Astrocyte of the spinal cord (primary cell): Measurements from ENCODE around the gene NDOR1.

Experiments used
- DNase-seq: peaks from one replicate; pipeline ENCODE4 v3.0.0; 2011; ENCODE audit warnings: low read depth, low spot score
- H3K4me3 ChIP-seq: 2 replicates; pipeline ENCODE4 v1.5.1; 2011; ENCODE audit warnings: low read depth, mild to moderate bottlenecking, low read length, moderate library complexity
- in situ Hi-C: cut with HindIII; loops from 2 replicates; pipeline ENCODE4 v1.10.0; 2017; ENCODE audit warnings: low sequenced_read_pairs
- TF ChIP-seq, protein P1 (sequence below): IDR thresholded peaks from 2 replicates; pipeline ENCODE4 v1.5.1; 2012; ENCODE audit warnings: low read depth, mild to moderate bottlenecking, low read length, inconsistent platforms

The NDOR1 gene

DNA sequence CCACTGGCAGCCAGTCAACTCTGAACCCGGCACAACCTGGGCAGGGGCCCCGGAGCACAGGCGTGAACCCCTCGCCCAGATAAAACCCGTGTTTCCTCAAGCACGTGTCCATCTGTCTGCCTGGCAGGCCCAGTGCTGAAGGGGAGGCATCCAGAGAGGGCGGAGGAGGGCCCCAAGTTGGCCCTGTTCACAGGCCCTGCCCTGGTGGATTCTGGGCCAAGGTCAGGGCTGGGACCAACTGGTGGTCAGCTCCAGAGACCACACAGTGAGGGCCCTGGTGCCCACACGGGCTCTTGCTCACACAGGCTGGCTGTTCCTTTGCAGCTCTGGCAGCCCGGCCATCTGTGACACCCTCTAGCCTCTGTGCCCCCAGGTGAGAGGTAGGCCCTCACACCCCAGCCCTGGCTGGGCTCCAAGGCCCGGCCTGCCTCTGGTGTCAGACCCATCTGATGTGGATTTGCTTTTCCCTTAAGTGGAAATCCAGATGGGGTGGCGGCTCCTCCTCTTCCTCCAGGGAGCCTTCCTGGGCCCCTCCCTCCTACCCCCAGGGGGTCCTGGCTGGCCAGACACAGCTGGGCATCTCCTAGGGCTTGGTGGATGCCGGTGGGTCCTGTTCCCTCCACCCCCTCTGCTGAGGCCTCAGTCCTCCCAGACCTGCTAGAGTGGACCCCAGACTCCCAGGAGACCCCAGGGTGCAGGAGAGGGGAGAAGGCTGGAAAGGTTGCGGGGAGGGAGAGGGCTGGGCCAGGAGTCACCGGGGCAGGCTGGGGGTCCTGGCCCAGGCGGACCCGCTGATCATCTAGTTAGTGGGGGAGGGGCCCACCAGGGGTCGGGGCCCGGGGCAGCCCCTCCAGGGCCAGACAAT is 45.1 kb downstream of the NDOR1 start:
- DNase-seq = no peak
- in situ Hi-C loops = no loop called here
- TF ChIP-seq, protein P1, sequence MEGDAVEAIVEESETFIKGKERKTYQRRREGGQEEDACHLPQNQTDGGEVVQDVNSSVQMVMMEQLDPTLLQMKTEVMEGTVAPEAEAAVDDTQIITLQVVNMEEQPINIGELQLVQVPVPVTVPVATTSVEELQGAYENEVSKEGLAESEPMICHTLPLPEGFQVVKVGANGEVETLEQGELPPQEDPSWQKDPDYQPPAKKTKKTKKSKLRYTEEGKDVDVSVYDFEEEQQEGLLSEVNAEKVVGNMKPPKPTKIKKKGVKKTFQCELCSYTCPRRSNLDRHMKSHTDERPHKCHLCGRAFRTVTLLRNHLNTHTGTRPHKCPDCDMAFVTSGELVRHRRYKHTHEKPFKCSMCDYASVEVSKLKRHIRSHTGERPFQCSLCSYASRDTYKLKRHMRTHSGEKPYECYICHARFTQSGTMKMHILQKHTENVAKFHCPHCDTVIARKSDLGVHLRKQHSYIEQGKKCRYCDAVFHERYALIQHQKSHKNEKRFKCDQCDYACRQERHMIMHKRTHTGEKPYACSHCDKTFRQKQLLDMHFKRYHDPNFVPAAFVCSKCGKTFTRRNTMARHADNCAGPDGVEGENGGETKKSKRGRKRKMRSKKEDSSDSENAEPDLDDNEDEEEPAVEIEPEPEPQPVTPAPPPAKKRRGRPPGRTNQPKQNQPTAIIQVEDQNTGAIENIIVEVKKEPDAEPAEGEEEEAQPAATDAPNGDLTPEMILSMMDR = no peak
- H3K4me3 ChIP-seq = no peak overlapping the region

DNA sequence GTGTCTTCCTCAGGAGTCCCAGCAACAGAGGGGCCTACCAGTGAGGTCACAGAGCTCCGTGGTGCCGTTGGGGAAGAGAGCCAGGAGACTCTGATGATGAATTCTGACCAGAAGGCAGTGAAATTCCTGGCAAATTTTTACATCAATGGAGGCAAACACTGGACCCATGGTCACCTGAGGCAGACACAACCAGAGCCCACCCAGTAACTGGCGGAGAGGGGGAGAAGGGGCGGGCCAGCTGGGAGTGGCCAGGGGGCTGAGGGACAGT is 45.6 kb downstream of the NDOR1 start, which contains the start of gene STPG3:
TSS of gene STPG3 (plus strand) at position 93 of the 268 bp plus-strand sequence. CDS start at position 94, 1 bp downstream.
- H3K4me3 ChIP-seq = no peak within 1 kb of the TSS

DNA sequence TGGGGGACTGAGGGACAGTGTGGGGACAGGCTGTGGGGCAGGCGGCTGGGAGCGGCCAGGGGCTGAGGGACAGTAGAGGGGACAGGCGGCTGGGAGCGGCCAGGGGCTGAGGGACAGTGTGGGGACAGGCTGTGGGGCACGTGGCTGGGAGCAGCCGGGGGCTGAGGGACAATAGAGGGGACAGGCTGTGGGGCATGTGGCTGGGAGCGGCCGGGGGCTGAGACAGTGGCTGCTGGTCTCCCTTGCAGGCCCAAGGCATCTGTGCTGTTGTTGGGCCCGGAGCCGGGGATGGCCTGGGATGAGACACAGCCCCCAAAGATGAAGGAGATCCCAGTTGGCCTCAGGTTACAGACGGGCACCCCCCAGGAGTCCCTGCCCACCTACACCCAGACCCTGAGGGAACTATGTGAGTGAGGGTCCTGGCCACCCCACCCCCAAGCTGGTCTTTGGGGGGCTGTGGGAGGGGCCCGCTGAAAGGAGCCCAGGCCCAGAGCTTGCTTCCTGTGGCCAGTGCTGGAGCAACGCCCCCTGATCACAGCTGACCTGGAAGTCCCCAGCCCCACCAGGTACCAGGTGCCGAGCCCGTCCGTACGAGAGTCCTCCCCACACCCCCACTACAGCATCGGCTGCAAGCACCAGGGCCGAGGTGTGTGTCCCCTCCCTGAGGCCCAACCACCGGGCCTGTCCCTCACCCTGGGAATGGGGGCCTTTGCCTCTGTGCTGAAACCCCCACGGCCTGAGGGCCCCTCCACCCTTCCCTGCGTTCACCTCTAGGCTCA is 46.2 kb downstream of the NDOR1 start:
- in situ Hi-C loops = no loop called here
- TF ChIP-seq, protein P1 = no peak

More for the DNA sequence above, 45.6 kb downstream of the NDOR1 start, which contains the start of gene STPG3:
- no peak for DNase-seq
- in situ Hi-C loops = no loop called here
- TF ChIP-seq, protein P1 = no peak

DNA sequence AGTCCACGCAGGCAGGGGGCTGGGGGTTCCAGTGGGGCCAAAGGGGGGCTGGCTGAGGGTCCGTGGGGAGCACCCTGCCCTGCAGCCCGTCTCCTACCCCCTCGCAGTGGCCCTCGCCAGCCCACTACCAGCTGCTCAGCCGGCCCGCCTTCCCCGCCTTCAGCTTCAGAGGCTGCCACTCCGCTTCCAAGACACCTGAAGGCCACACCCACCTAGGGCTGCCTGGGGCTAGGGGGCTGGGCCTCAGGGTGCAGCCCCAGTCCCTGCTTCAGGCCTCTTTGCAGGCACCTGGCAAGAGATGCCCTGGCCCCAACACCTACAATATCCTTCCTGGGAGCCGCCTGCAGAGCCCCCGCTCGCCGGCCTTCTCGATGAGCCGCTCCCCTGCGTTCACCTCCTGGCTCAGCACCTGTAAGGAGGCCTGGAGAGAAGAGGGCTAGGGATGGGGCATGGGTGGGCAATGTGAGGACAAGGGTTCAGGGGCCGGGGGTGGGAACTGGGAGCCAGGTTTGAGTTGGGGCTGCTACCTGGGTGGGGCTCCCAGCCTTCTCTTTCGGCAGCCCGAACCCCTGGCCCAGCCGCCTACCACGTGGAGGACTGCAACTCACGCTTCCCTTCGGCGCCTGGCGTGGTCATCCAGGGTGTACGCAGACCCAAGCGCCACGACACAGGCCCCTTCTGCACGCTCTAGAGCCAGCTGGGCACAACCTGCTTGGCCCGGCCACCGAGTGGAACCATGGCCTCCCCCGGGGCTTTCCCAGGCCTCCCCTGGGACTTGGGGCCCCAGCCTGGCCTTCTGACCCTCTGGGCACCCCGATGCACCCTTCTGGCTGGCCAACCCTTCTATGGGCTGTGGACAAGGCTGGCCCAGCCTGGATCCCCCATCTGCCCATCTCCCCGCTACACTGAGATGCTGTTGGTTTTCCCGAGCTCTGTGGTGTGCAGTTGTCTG is 47.3 kb downstream of the NDOR1 start:
- in situ Hi-C loops = no loop called here
- DNase-seq = no peak
- no peak overlapping the region for H3K4me3 ChIP-seq
- TF ChIP-seq, protein P1 = no peak

More for the DNA sequence above, 46.2 kb downstream of the NDOR1 start:
- no peak overlapping the region for H3K4me3 ChIP-seq
- DNase-seq = no peak

DNA sequence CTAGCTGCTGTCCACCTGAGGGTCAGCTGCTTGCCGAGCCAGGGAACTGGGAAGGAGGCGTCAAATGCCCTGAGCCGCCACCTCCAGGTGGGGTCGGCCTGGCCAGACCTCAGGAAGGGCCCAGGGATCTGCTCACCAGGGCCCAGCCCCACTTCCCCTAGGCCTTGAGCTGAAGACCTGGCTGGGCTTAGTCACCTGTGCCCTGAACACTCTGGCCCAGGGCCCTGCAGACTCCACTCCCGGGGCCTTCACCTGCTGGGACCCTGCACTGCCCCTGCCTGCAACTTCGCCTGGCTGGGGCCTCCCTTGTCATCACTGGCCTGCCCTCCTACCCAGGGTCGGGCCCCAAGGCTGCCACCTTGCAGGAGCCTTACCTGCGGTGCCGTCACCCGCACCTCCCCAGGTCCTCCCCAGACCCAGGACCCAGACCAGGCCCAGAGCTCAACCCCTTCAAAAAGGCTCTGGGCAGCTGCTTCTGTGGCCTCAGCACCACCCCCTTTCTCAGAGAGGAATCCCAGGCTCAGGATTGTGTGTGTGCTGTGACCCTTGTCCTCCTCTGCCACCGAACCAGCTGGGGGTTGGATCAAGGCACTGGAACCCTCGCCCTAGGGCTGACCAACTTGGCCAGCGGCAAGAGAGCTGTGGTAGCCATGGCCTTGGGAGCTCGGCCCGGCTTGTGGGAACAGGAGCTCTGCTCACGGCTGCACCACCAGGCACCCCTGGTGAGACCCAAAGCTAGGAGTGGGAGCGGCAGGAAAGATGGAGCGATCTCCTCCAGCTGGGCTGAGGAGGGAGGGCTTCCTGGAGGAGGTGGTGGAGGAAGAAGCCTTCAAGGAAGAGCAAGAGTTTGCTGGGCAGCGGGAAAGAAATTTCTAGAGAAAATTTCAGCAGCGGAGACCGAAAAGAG is 48.5 kb downstream of the NDOR1 start:
- TF ChIP-seq, protein P1 = no peak
- in situ Hi-C loops = no loop called here
- H3K4me3 ChIP-seq = peak overlapping the region; percentile 76
- no peak for DNase-seq
